GM12878 (cell line): ENCODE data around the gene ZMYND19. TPM values are rescaled to one million over a fixed set of nuclear protein-coding genes. Genes with fewer than 3 reads are reported as not detected.

Source experiments
- ATAC-seq: fragments of 200-7000 bp; cut with Tn5 transposase; 3 replicates; pipeline ENCODE4 v1.9.1; 2020; ENCODE audit warnings: mild to moderate bottlenecking, moderate library complexity
- BruUV-seq: library from RNA; stranded (reverse); fragments of 400-500 nt; replicated peaks from 2 replicates; lab custom pipeline; 2021; lab: Mats Ljungman, UMichigan
- CTCF ChIA-PET: fragments of 300-600 bp; sonication (Branson Sonifier 250); formaldehyde crosslinking; extraction: SDS; loops from one replicate; lab custom pipeline; 2021; ENCODE audit warnings: inconsistent platforms; lab: Yijun Ruan, JAX
- POLR2A ChIA-PET: fragments of 350-600 bp; formaldehyde crosslinking; extraction: SDS; loops from one replicate; lab custom pipeline; 2021; ENCODE audit warnings: inconsistent platforms; lab: Charles Lee
- RAD21 ChIA-PET: fragments of 300-600 bp; sonication (Branson Sonifier 250); formaldehyde crosslinking; loops from one replicate; lab custom pipeline; 2023; ENCODE audit warnings: antibody characterized with exemption; ENCODE audit not compliant: unreplicated experiment; lab: Charles Lee
- SMC1A ChIA-PET: fragments of 300-600 bp; sonication (Branson Sonifier 250); formaldehyde crosslinking; loops from one replicate; lab custom pipeline; 2023; ENCODE audit not compliant: unreplicated experiment, uncharacterized antibody; lab: Charles Lee
- DNase-seq: peaks from one replicate; pipeline ENCODE4 v3.0.0-alpha.2; 2011; ENCODE audit warnings: low read depth, low spot score
- FAIRE-seq: peaks from 3 replicates; lab custom pipeline; 2011; peaks lifted over from hg19 to GRCh38; lab: Jason Lieb, UNC
- H2AFZ ChIP-seq: 2 replicates; pipeline ENCODE4 v1.6.0; 2011; ENCODE audit warnings: low read depth, low read length, control low read depth; ENCODE audit not compliant: control insufficient read depth
- H3K27ac ChIP-seq: 2 replicates; pipeline ENCODE4 v1.5.1; 2011; ENCODE audit warnings: control low read depth; ENCODE audit not compliant: control insufficient read depth, insufficient read depth
- H3K27me3 ChIP-seq, 2 experiments: replicated peaks in 1 of 2; 2 replicates each; pipeline versions ENCODE4 v1.6.0 to v1.6.1; 2011; ENCODE audit warnings: low read length in 1 of 2; ENCODE audit not compliant: control insufficient read depth in 2 of 2, insufficient read depth in 2 of 2
- H3K36me3 ChIP-seq, 2 experiments: 2 replicates each; pipeline ENCODE4 v1.5.1; 2011; ENCODE audit warnings: low read length in 1 of 2; ENCODE audit not compliant: control insufficient read depth in 2 of 2, insufficient read depth in 2 of 2
- H3K4me1 ChIP-seq: 2 replicates; pipeline ENCODE4 v1.6.1; 2011; ENCODE audit warnings: mild to moderate bottlenecking, low read length, moderate library complexity, mixed read lengths; ENCODE audit not compliant: control insufficient read depth, insufficient read depth
- H3K4me2 ChIP-seq: 2 replicates; pipeline ENCODE4 v1.6.0; 2011; ENCODE audit warnings: control low read depth; ENCODE audit not compliant: control insufficient read depth, insufficient read depth
- H3K4me3 ChIP-seq: fragments of 200-600 bp; sonication (generic); 2 replicates; pipeline ENCODE4 v1.5.1; 2016
- H3K79me2 ChIP-seq: 2 replicates; pipeline ENCODE4 v1.6.0; 2011; ENCODE audit warnings: low read length; ENCODE audit not compliant: control insufficient read depth, insufficient read depth
- H3K9ac ChIP-seq: 2 replicates; pipeline ENCODE4 v1.8.0; 2011; ENCODE audit warnings: low read length, control low read depth, mixed read lengths; ENCODE audit not compliant: control insufficient read depth, insufficient read depth
- H3K9me3 ChIP-seq: replicated peaks from 3 replicates; pipeline ENCODE4 v1.5.1; 2011; ENCODE audit warnings: mild to moderate bottlenecking, low read length; ENCODE audit not compliant: control insufficient read depth, insufficient read depth
- H4K20me1 ChIP-seq: 2 replicates; pipeline ENCODE4 v1.6.0; 2011; ENCODE audit not compliant: control insufficient read depth, insufficient read depth
- DPF2 ChIP-seq: fragments of 450-650 bp; IDR thresholded peaks from 2 replicates; pipeline ENCODE4 v1.6.1; 2017; ENCODE audit warnings: mild to moderate bottlenecking
- JUND ChIP-seq: IDR thresholded peaks from 2 replicates; pipeline ENCODE4 v1.6.1; 2012; ENCODE audit warnings: low read depth, mild to moderate bottlenecking, low read length, improper control_type of control experiment, moderate library complexity
- NFYA ChIP-seq: IDR thresholded peaks from 2 replicates; pipeline ENCODE4 v1.6.1; 2011; ENCODE audit warnings: low read depth, mild to moderate bottlenecking, low read length, improper control_type of control experiment, borderline replicate concordance
- NKRF ChIP-seq: fragments of 450-650 bp; conservative IDR thresholded peaks from 2 replicates; pipeline ENCODE4 v1.6.1; 2017; ENCODE audit warnings: mild to moderate bottlenecking, moderate library complexity
- NRF1 ChIP-seq: conservative IDR thresholded peaks from 2 replicates; pipeline ENCODE4 v1.6.1; 2011; ENCODE audit warnings: mild to moderate bottlenecking, low read depth, low read length, improper control_type of control experiment
- RCOR1 ChIP-seq: conservative IDR thresholded peaks from 2 replicates; pipeline ENCODE4 v1.6.1; 2012; ENCODE audit warnings: low read depth, low read length, improper control_type of control experiment
- SMAD5 ChIP-seq: IDR thresholded peaks from 2 replicates; pipeline ENCODE4 v1.6.1; 2016; ENCODE audit warnings: antibody characterized with exemption, low read depth
- SUZ12 ChIP-seq: fragments of 200-600 bp; sonication (generic); IDR thresholded peaks from one replicate; pipeline ENCODE4 v1.6.1; 2018; ENCODE audit warnings: antibody characterized with exemption, mild to moderate bottlenecking; ENCODE audit not compliant: unreplicated experiment
- ZNF24 ChIP-seq: fragments of 450-650 bp; IDR thresholded peaks from 2 replicates; pipeline ENCODE4 v1.6.1; 2017; ENCODE audit warnings: antibody characterized with exemption, mild to moderate bottlenecking
- ZNF622 ChIP-seq: fragments of 450-650 bp; IDR thresholded peaks from 2 replicates; pipeline ENCODE4 v1.6.1; 2017; ENCODE audit warnings: mild to moderate bottlenecking, inconsistent platforms
- WGBS: methylation state at CpG from one replicate; pipeline ENCODE4 v1.1.6; 2016; ENCODE audit warnings: low lambda C conversion rate; ENCODE audit not compliant: insufficient replicate concordance, insufficient coverage; ENCODE audit errors: missing lambda C conversion rate; 5-methylcytosine and 5-hydroxymethylcytosine counted together
- in situ Hi-C: fragments of 300-500 bp; cut with MboI; formaldehyde crosslinking; loops from 9 replicates; pipeline ENCODE4 v1.14.3; 2018; ENCODE audit warnings: mixed read lengths
- intact Hi-C: fragments of 100-400 bp; cut with micrococcal nuclease; formaldehyde crosslinking; loops from one replicate; pipeline ENCODE4 v1.14.2; 2022; ENCODE audit not compliant: unreplicated experiment
- polyA plus RNA-seq, 11 experiments: library from polyadenylated mRNA; depleted of rRNA in 4 of 11; unstranded in 6 of 11; stranded (reverse) in 5 of 11; fragments of >200 nt; fragmentation: Nextera tagmentation in 4 of 11; fragmentation: Illumina TruSeq in 1 of 11; extraction: Ambion mirVana in 4 of 11; extraction: Trizol in 1 of 11; gene quantifications; 1 replicate in 1 of 11; 2 replicates in 10 of 11; pipeline versions ENCODE4 v1.2.1 to v1.2.3, GENCODE V29; 2011 to 2016; ENCODE audit warnings: inconsistent platforms in 2 of 11, missing spikeins in 2 of 11, low read depth in 1 of 11
- total RNA-seq, 4 experiments: library from RNA; depleted of rRNA in 3 of 4; stranded (reverse); fragments of >200 nt in 3 of 4; fragmentation: Illumina TruSeq in 1 of 4; extraction: Trizol in 1 of 4; gene quantifications; 2 replicates each; pipeline versions ENCODE4 v1.2.1 to v1.2.3, GENCODE V29; 2013 to 2021
- TF ChIP-seq, protein P1 (sequence below): fragments of 450-650 bp; IDR thresholded peaks from 2 replicates; pipeline ENCODE4 v1.6.1; 2018; ENCODE audit warnings: mild to moderate bottlenecking, low read depth, moderate library complexity; ENCODE audit not compliant: partially characterized antibody

Gene ZMYND19
- total and polyA plus RNA-seq, 10 of the 15 experiments (the other 5 are each of a cell fraction or from before 2014, with no cell fraction given): 0.84 to 54.8 (median 20.1) TPM

DNA sequence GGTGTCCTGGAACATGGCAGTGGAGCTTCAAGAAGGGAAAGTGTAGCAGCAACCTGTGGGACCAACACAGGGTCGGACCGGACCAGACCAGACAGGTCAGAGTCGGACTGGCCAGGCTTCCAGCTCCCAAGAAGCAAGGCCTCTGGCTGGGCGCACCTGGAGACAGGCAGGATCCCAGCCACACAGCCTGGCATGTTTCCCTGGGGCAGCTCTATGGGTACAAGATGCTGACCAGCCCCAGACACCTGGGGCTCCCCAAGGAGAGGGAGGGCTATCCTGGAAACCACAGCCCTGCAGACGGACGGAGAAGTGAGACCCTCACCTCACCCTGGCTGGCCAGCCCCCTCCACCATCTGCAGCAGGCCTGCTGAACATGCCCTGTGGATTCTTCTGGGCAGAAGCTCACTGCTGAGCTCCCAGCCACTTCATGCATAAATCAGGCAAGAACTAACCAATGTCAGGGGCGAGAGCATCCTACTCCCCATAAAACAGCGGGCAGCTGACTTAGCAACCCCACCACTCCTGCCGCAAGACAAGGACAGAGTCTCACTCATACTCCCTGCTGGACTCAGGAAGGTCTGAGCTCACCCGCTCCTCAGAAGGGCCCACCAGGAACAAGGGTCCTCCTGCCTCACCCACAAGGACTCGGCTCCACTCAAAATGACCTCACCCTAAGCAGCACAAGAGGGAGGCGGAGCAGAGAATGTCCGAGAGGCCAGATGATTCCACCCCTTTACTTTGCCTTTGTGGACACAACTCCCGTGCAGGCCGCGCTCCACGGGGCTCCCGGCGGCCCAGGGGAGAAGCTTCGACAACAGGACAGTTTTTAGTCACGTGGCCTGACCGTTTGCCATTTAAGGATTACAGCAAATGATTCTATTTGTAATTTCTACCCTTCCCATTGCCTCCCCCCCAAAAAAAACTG lies 8.7 kb downstream of the ZMYND19 start:
- no peak for FAIRE-seq
- Histone ChIP-seq H3K79me2 (peaks cover 16% of the 10 kb centered on the region), H3K9ac (no peak overlapping the region), H3K27me3 (no peaks in the 10 kb centered on the region), H3K27ac (no peak overlapping the region), H2AFZ (no peak overlapping the region), H4K20me1 (no peaks in the 10 kb centered on the region), H3K9me3 (no peaks in the 10 kb centered on the region), H3K4me3 (no peak overlapping the region), H3K4me1 (peaks cover 7% of the 10 kb centered on the region), H3K36me3 (peaks cover 4 to 19% of the 10 kb centered on the region in 2 experiments; a peak in 3 of 4 replicates), H3K4me2 (no peak overlapping the region)
- in situ Hi-C loops (no loop called here), intact Hi-C loops (no loop called here)
- WGBS: 85% methylated on average over 22 of the region's 22 CpGs
- ATAC-seq: no peak
- TF ChIP-seq, protein P1, sequence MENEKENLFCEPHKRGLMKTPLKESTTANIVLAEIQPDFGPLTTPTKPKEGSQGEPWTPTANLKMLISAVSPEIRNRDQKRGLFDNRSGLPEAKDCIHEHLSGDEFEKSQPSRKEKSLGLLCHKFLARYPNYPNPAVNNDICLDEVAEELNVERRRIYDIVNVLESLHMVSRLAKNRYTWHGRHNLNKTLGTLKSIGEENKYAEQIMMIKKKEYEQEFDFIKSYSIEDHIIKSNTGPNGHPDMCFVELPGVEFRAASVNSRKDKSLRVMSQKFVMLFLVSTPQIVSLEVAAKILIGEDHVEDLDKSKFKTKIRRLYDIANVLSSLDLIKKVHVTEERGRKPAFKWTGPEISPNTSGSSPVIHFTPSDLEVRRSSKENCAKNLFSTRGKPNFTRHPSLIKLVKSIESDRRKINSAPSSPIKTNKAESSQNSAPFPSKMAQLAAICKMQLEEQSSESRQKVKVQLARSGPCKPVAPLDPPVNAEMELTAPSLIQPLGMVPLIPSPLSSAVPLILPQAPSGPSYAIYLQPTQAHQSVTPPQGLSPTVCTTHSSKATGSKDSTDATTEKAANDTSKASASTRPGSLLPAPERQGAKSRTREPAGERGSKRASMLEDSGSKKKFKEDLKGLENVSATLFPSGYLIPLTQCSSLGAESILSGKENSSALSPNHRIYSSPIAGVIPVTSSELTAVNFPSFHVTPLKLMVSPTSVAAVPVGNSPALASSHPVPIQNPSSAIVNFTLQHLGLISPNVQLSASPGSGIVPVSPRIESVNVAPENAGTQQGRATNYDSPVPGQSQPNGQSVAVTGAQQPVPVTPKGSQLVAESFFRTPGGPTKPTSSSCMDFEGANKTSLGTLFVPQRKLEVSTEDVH: no peak
- no peak for TF ChIP-seq ZNF622
- no peak for TF ChIP-seq SMAD5
- no peak for TF ChIP-seq DPF2
- no peak for TF ChIP-seq RCOR1
- no peak for TF ChIP-seq SUZ12
- no peak for TF ChIP-seq JUND
- TF ChIP-seq NFYA: no peak
- TF ChIP-seq NKRF: no peak
- no peak for TF ChIP-seq ZNF24
- TF ChIP-seq NRF1: no peak
- BruUV-seq: no TSS peak
- no peak for DNase-seq
- ChIA-PET POLR2A (interaction anchor here (0.6 kb wide), 1 partner anchor 41 kb away, joined by 3 read pairs; no protein-coding TSS in a partner anchor), RAD21 (no interaction called here), SMC1A (no interaction called here), CTCF (interaction anchor here (1.3 to 2.3 kb wide), 2 partner anchors 23 to 91 kb away, joined by 5 read pairs; no protein-coding TSS in a partner anchor)
